Endothelial cell (in vitro differentiated cells): Measurements from ENCODE around the gene NDUFAF8. TPM values are rescaled to one million over a fixed set of nuclear protein-coding genes. Genes with fewer than 3 reads are reported as not detected.

Experiments
- DNase-seq: peaks from one replicate; pipeline ENCODE4 v3.0.0; 2021; ENCODE audit warnings: low spot score
- H3K27ac Mint-ChIP-seq: one replicate; pipeline ENCODE4 v1.8.0; 2021; ENCODE audit warnings: mixed read lengths, inconsistent platforms; ENCODE audit not compliant: unreplicated experiment
- H3K27me3 Mint-ChIP-seq: one replicate; pipeline ENCODE4 v1.8.0; 2021; ENCODE audit warnings: mild to moderate bottlenecking, moderate library complexity, mixed read lengths, inconsistent platforms; ENCODE audit not compliant: unreplicated experiment
- H3K36me3 Mint-ChIP-seq: one replicate; pipeline ENCODE4 v1.8.0; 2021; ENCODE audit warnings: mild to moderate bottlenecking, low read depth, mixed read lengths, inconsistent platforms; ENCODE audit not compliant: unreplicated experiment
- H3K4me1 Mint-ChIP-seq: one replicate; pipeline ENCODE4 v1.8.0; 2021; ENCODE audit warnings: mild to moderate bottlenecking, mixed read lengths, inconsistent platforms; ENCODE audit not compliant: unreplicated experiment
- H3K4me3 Mint-ChIP-seq: one replicate; pipeline ENCODE4 v1.8.0; 2021; ENCODE audit warnings: mild to moderate bottlenecking, mixed read lengths, inconsistent platforms; ENCODE audit not compliant: unreplicated experiment
- H3K9me3 Mint-ChIP-seq: one replicate; pipeline ENCODE4 v1.8.0; 2021; ENCODE audit warnings: mixed read lengths, inconsistent platforms; ENCODE audit not compliant: unreplicated experiment
- CTCF ChIP-seq: fragments of 200-600 bp; sonication (generic); IDR thresholded peaks from one replicate; pipeline ENCODE4 v1.5.0; 2021; ENCODE audit warnings: antibody characterized with exemption; ENCODE audit not compliant: unreplicated experiment
- total RNA-seq: library from RNA; stranded (reverse); fragmentation: NEBNext Ultra II Directional; extraction: Animal tissue kit (Norgen Biotek cat#: 25700); gene quantifications from one replicate; pipeline ENCODE4 v1.2.1, GENCODE V29; 2021; ENCODE audit not compliant: unreplicated experiment

The NDUFAF8 gene
- total RNA-seq, 1 donor from 2014 or later: 31.2 TPM

GRCh38 chr17:81260641-81261040 is 21.5 kb downstream of the NDUFAF8 start:
- no peak for DNase-seq
- TF ChIP-seq CTCF: no peak
- H3K9me3 Mint-ChIP-seq: no peaks in the 10 kb centered on the region
- H3K36me3 Mint-ChIP-seq: peaks cover 10% of the 10 kb centered on the region
- H3K27me3 Mint-ChIP-seq: peaks cover 7% of the 10 kb centered on the region
- no peak overlapping the region for H3K27ac Mint-ChIP-seq
- no peak overlapping the region for H3K4me3 Mint-ChIP-seq
- peaks cover 5% of the 10 kb centered on the region for H3K4me1 Mint-ChIP-seq

DNA sequence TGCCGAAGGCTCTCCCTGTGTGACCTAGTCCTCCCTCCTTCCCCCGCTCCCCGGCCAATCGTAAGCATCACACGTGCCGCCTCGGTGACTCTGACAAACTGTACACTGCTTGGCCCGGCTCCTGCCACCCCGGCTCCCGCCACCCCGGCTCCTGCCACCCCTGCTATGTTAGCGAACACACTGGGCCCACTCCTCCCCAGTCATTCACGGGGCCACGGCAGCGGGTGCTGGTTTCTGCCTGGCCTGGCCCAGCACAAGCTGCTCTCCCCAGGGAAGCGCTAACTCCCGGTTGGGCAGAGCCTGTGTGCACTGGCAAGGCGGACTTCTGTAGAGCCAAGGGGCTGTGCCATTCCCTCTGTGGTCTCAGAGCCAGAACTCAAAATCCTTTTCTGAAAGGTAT is 22.0 kb downstream of the NDUFAF8 start:
- peaks cover 5% of the 10 kb centered on the region for H3K4me1 Mint-ChIP-seq
- no peak overlapping the region for H3K4me3 Mint-ChIP-seq
- H3K27ac Mint-ChIP-seq: no peak overlapping the region

GRCh38 chr17:81261582-81262336 is 22.6 kb downstream of the NDUFAF8 start:
- H3K9me3 Mint-ChIP-seq: no peaks in the 10 kb centered on the region
- peaks cover 7% of the 10 kb centered on the region for H3K27me3 Mint-ChIP-seq
- H3K4me1 Mint-ChIP-seq: peaks cover 5% of the 10 kb centered on the region
- peaks cover 10% of the 10 kb centered on the region for H3K36me3 Mint-ChIP-seq
- no peak for TF ChIP-seq CTCF
- DNase-seq: no peak
- no peak overlapping the region for H3K27ac Mint-ChIP-seq
- H3K4me3 Mint-ChIP-seq: no peak overlapping the region

More for the DNA sequence above, 22.0 kb downstream of the NDUFAF8 start:
- H3K9me3 Mint-ChIP-seq: no peaks in the 10 kb centered on the region
- DNase-seq: no peak
- H3K36me3 Mint-ChIP-seq: peaks cover 10% of the 10 kb centered on the region
- H3K27me3 Mint-ChIP-seq: peaks cover 7% of the 10 kb centered on the region
- no peak for TF ChIP-seq CTCF

DNA sequence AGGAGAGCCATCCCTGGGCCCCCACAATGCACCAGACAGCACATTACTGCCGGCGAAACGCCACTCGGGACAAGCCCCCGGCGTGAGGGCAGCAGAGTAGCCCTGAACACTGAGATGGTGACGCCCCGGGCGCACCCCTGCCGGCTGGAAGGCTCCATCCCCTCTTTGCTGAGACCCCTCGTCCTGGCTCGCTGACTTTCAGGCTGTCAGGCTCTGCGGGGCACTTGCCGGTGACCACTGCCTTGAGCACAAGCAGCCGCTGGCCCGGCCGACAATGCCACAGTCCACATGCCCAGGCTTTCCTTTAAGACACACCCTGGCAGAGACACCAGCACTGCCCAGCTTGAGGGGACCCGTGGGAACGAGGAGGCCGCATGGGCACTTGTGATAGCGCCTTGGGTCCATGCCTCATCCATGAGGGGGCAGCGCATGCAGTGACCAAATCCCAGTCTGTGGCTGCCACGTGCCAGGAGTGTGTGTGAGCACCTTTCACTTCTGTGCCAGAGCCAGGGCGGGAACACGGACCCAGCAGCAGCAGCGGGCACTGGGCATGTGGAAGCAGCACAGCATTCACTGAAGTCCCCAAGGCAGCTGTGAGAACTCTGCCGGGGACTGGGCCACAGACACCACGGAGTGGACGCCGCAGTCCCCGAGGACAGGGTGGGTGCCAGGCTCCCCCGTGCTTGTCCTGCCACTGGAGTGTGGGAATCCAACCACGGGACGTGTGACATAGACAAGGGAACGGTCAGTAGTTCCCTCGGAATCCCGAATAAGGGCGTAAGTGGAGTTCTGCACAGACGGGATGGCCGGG is 24.5 kb downstream of the NDUFAF8 start:
- no peak for DNase-seq
- TF ChIP-seq CTCF: no peak
- Mint-ChIP-seq H3K27ac (no peak overlapping the region), H3K36me3 (peaks cover 15% of the 10 kb centered on the region), H3K4me3 (no peak overlapping the region), H3K4me1 (peaks cover 12% of the 10 kb centered on the region), H3K9me3 (no peaks in the 10 kb centered on the region), H3K27me3 (peaks cover 2% of the 10 kb centered on the region)

GRCh38 chr17:81264640-81265039 is 25.5 kb downstream of the NDUFAF8 start:
- Mint-ChIP-seq H3K4me3 (no peak overlapping the region), H3K4me1 (peaks cover 12% of the 10 kb centered on the region), H3K9me3 (no peaks in the 10 kb centered on the region), H3K27me3 (peaks cover 2% of the 10 kb centered on the region), H3K27ac (no peak overlapping the region), H3K36me3 (peaks cover 15% of the 10 kb centered on the region)
- TF ChIP-seq CTCF: no peak
- DNase-seq: no peak
